PC-3 (cell line): Measurements from ENCODE around the gene THOC3. TPM values are rescaled to one million over a fixed set of nuclear protein-coding genes. Genes with fewer than 3 reads are reported as not detected.
A peak's percentile ranks its signal among the peaks of the same experiment; 100 is the strongest.
"Not testable (repeated sequence)": the region's sequence is repeated elsewhere in the genome, so short reads cannot be mapped to it uniquely, and the experiment has no call there.

ENCODE experiments used
- ATAC-seq: fragments of 200-7000 bp; cut with Tn5 transposase; 2 replicates; pipeline ENCODE4 v1.9.1; 2020; ENCODE audit warnings: mild to moderate bottlenecking, moderate library complexity
- BruUV-seq: library from RNA; stranded (reverse); fragments of 400-500 nt; replicated peaks from 2 replicates; lab custom pipeline; 2021; lab: Mats Ljungman, UMichigan
- CTCF ChIA-PET: fragments of 300-600 bp; sonication (Branson Sonifier 250); formaldehyde crosslinking; loops from one replicate; lab custom pipeline; 2022; ENCODE audit warnings: antibody characterized with exemption; lab: Charles Lee
- POLR2A ChIA-PET: fragments of 300-600 bp; sonication (Branson Sonifier 250); formaldehyde crosslinking; loops from one replicate; lab custom pipeline; 2022; ENCODE audit warnings: antibody characterized with exemption; ENCODE audit not compliant: unreplicated experiment; lab: Charles Lee
- DNase-seq: peaks from one replicate; pipeline ENCODE4 v3.0.0-alpha.2; 2015
- H2AFZ ChIP-seq: fragments of 300-600 bp; sonication (generic); 2 replicates; pipeline ENCODE4 v1.6.0; 2016; ENCODE audit warnings: antibody characterized with exemption, low read length
- H3F3A ChIP-seq: fragments of 300-600 bp; sonication (generic); one replicate; pipeline ENCODE4 v1.6.0; 2017; ENCODE audit warnings: antibody characterized with exemption, low read length, control low read depth, mild to moderate bottlenecking; ENCODE audit not compliant: unreplicated experiment
- H3K27ac ChIP-seq: fragments of 300-600 bp; sonication (generic); 2 replicates; pipeline ENCODE4 v1.5.1; 2016; ENCODE audit warnings: mild to moderate bottlenecking, low read length
- H3K27me3 ChIP-seq: fragments of 300-600 bp; sonication (generic); 2 replicates; pipeline ENCODE4 v1.6.1; 2016; ENCODE audit warnings: low read length, mixed read lengths
- H3K36me3 ChIP-seq: fragments of 300-600 bp; sonication (generic); 2 replicates; pipeline ENCODE4 v1.6.1; 2016; ENCODE audit warnings: low read depth, mixed run types, low read length, mixed read lengths
- H3K4me1 ChIP-seq: fragments of 300-600 bp; sonication (generic); 2 replicates; pipeline ENCODE4 v1.5.1; 2016; ENCODE audit warnings: low read length; ENCODE audit not compliant: insufficient read depth
- H3K4me2 ChIP-seq: fragments of 300-600 bp; sonication (generic); 2 replicates; pipeline ENCODE4 v1.6.0; 2016; ENCODE audit warnings: low read length
- H3K4me3 ChIP-seq: fragments of 300-600 bp; sonication (generic); 2 replicates; pipeline ENCODE4 v1.5.1; 2016; ENCODE audit warnings: mild to moderate bottlenecking, low read length, mixed read lengths
- H3K79me2 ChIP-seq: fragments of 300-600 bp; sonication (generic); 2 replicates; pipeline ENCODE4 v1.6.1; 2017; ENCODE audit warnings: low read length, mixed read lengths
- H3K9ac ChIP-seq: fragments of 300-600 bp; sonication (generic); 2 replicates; pipeline ENCODE4 v1.6.0; 2016; ENCODE audit warnings: mild to moderate bottlenecking, low read length
- H3K9me2 ChIP-seq: fragments of 300-600 bp; sonication (generic); replicated peaks from 2 replicates; pipeline ENCODE4 v1.6.1; 2016; ENCODE audit warnings: mixed run types, low read length, mixed read lengths
- H3K9me3 ChIP-seq: fragments of 300-600 bp; sonication (generic); 2 replicates; pipeline ENCODE4 v1.6.1; 2016; ENCODE audit warnings: low read length, mixed read lengths
- H4K20me1 ChIP-seq: fragments of 300-600 bp; sonication (generic); 2 replicates; pipeline ENCODE4 v1.6.1; 2016; ENCODE audit warnings: low read length, mixed read lengths
- EZH2 ChIP-seq: fragments of 300-600 bp; sonication (generic); IDR thresholded peaks from one replicate; pipeline ENCODE4 v1.6.1; 2017; ENCODE audit warnings: antibody characterized with exemption, mild to moderate bottlenecking, low read length; ENCODE audit not compliant: unreplicated experiment
- EZH2phosphoT487 ChIP-seq: fragments of 300-600 bp; sonication (generic); IDR thresholded peaks from 2 replicates; pipeline ENCODE4 v1.6.1; 2018; ENCODE audit warnings: mild to moderate bottlenecking, antibody characterized with exemption, low read length, borderline replicate concordance
- intact Hi-C: fragments of 100-400 bp; cut with micrococcal nuclease; formaldehyde crosslinking; loops from 2 replicates; pipeline ENCODE4 v1.9.0; 2023
- total RNA-seq: library from RNA; depleted of rRNA; stranded (reverse); fragments of >200 nt; gene quantifications from 2 replicates; pipeline ENCODE4 v1.2.3, GENCODE V29; 2014
- TF ChIP-seq, protein P1 (sequence below): fragments of 300-600 bp; sonication (generic); conservative IDR thresholded peaks from 2 replicates; pipeline ENCODE4 v1.5.1; 2017; ENCODE audit warnings: antibody characterized with exemption, low read depth, mild to moderate bottlenecking, low read length

The THOC3 gene
- total RNA-seq, 1 experiment from 2014 or later = 241 TPM

DNA sequence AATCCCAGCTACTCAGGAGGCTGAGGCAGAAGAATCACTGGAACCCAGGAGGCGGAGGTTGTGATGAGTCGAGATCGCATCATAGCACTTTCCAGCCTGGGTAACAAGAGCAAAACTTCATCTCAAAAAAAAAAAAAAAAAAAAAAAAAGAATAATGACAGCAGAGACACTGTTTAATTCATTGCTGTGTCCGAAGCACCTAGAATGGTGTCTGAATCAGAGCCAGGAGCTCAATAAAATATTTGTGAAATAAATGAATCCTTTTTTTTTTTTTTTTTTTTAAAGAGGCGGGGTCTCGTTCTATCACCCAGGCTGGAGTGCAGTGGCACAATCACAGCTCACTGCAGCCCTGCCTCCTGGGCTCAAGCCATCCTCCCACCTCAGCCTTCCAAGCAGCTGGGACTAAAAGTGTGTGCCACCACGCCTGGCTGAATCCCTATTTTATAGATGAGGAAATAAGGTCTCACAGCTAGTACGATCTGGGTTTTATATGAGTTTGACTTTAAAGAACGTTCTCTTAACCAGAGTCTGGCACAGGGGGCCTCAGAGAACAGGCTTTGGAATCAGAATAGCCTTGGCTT lies 47.8 kb downstream of the THOC3 start:
- peak; percentile 48 for ATAC-seq

DNA sequence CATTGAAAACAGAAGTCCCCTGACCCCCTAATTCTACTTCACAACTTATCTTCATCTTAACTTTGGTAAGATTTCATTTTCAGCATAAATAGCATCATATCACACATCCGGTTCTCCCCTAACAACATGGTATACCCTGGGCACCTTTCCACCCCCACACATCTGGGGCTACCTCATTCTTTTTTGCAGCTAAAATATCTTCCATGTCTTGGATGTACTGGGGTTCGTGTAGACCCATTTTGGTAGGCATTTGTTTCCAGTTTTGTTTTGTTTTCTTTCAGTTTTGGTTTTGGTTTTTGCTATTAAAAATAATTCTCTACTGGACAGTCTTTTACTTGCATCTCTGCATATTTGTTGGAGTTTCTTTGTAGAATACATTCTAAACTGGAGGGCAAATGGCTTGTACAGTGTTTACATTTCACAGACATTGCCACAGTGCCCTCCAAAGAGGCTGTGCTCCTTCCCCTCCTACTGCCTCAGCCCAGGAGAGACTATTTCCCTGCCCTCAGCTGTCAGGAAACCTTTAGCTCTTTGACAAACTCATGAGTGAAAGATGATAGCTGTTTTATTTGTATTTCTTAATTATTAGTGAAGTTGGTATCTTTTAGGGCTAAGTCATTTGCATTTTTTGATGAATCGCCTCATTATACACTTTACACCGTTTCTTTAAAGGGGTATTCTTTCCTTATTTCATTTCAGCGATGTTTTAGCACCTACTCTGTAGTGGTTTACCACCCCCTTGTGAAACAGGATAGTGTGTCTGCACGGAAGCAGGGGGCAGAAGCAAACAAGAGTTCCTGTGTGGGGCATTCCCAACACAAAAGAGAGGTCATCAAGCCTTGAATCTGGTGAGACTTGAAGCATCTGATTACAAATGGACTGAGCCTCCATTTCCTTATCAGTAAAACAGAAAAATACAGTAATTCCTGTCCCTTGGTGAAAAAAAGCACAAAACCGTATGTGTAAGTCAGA lies 52.8 kb downstream of the THOC3 start:
- H3K4me1 ChIP-seq = peaks cover 13% of the 10 kb centered on the region
- H3K9me2 ChIP-seq, H2AFZ ChIP-seq, H3K4me2 ChIP-seq, H3K9ac ChIP-seq, H3K79me2 ChIP-seq, H3K9me3 ChIP-seq, H3K27ac ChIP-seq, H3K4me3 ChIP-seq, H3F3A ChIP-seq, POLR2A ChIA-PET, intact Hi-C loops, H3K27me3 ChIP-seq, DNase-seq, H4K20me1 ChIP-seq, ATAC-seq, H3K36me3 ChIP-seq, BruUV-seq, CTCF ChIA-PET: not testable (repeated sequence)

More for the DNA sequence above, 47.8 kb downstream of the THOC3 start:
- POLR2A ChIA-PET = interaction anchor here (0.6 kb wide), 1 partner anchor 9 kb away, joined by 7 read pairs; no protein-coding TSS in a partner anchor
- Histone ChIP-seq H4K20me1 (no peaks in the 10 kb centered on the region), H2AFZ (no peak overlapping the region), H3K4me3 (no peak overlapping the region), H3K79me2 (no peaks in the 10 kb centered on the region), H3K4me2 (peak overlapping the region; percentile 17), H3K4me1 (peaks cover 38% of the 10 kb centered on the region), H3K27me3 (no peaks in the 10 kb centered on the region), H3K9ac (no peak overlapping the region), H3K9me3 (no peaks in the 10 kb centered on the region), H3F3A (no peaks in the 10 kb centered on the region), H3K36me3 (no peaks in the 10 kb centered on the region), H3K9me2 (no peaks in the 10 kb centered on the region), H3K27ac (peak overlapping the region; percentile 22)
- peak; percentile 82 for DNase-seq
- BruUV-seq = no TSS peak
- CTCF ChIA-PET = interaction anchor here (0.6 to 0.8 kb wide), 3 partner anchors 33 to 1593 kb away, joined by 3 to 6 read pairs (median 5); no protein-coding TSS in a partner anchor
- intact Hi-C loops = no loop called here
- TF ChIP-seq EZH2phosphoT487 (no peak), EZH2 (no peak)
- TF ChIP-seq, protein P1, sequence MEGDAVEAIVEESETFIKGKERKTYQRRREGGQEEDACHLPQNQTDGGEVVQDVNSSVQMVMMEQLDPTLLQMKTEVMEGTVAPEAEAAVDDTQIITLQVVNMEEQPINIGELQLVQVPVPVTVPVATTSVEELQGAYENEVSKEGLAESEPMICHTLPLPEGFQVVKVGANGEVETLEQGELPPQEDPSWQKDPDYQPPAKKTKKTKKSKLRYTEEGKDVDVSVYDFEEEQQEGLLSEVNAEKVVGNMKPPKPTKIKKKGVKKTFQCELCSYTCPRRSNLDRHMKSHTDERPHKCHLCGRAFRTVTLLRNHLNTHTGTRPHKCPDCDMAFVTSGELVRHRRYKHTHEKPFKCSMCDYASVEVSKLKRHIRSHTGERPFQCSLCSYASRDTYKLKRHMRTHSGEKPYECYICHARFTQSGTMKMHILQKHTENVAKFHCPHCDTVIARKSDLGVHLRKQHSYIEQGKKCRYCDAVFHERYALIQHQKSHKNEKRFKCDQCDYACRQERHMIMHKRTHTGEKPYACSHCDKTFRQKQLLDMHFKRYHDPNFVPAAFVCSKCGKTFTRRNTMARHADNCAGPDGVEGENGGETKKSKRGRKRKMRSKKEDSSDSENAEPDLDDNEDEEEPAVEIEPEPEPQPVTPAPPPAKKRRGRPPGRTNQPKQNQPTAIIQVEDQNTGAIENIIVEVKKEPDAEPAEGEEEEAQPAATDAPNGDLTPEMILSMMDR = no peak

DNA sequence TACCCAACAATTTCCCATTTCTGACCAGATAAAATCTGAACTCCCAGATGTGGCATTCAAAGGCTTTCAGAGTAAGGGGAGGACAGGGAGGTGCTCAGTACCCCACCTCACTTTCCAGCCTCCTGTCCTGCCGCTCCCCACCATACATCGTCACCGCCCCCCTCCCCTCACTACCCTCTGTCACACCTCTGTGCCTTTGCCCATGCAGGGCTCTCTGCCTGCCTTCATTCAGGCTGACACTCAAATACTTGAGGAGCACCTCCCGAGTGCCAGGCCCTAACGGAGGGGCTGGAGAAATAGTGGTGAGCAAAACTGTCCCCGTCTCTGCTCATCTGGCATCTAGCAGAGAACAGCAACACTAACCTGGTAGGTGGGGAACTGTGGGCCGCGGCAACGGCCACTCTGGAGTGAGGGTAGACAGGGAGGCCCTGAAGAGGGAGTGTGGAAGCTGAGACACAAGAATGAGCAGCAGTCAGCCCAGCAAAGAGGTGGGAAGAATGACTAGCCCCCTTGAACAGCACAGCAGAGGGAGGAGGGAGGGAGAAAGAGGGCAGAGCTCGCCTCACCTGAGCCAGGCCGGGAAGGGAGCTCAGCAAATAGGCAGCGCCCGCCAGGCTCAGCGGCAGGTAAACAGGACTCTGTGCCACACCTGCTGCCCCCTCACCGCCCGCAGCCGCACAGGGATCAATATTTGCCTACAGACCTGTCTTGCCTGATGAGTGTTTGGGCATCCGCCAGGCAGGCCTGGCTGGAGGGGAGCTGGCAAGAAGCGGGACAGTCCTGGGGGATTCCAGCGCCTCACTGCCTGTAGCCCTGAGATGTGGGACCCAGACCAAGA lies 54.1 kb downstream of the THOC3 start:
- not testable (repeated sequence) for DNase-seq, BruUV-seq

DNA sequence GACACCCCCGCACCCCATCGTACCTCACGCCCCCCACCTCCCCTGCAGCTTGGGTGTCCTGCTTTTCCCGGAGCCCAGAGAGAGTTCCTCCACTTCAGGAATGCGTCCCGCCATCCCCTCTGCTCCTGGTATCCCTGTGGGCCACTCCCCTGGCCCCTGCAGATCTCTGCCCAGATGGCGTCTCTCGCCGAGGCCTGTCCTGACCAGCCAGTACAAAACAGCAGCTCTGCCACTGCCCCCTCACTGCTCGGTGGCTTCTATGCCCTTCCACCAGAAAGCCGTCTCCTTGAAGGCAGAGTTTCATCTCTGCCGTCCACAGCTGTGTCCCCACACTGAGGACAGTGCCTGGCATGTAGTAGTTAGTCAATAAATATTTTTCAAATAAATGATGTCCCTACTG lies 58.0 kb downstream of the THOC3 start:
- H3K4me1 ChIP-seq, DNase-seq, H3K9ac ChIP-seq, ATAC-seq, H3K9me2 ChIP-seq, H3K9me3 ChIP-seq, H3F3A ChIP-seq, H3K79me2 ChIP-seq, H3K27ac ChIP-seq, H3K36me3 ChIP-seq, H3K4me2 ChIP-seq, POLR2A ChIA-PET, H4K20me1 ChIP-seq, H2AFZ ChIP-seq, H3K27me3 ChIP-seq, intact Hi-C loops, CTCF ChIA-PET, H3K4me3 ChIP-seq, BruUV-seq: not testable (repeated sequence)

More for the DNA sequence above, 54.1 kb downstream of the THOC3 start:
- POLR2A ChIA-PET, H3K36me3 ChIP-seq, H3K9me2 ChIP-seq, H3K4me3 ChIP-seq, H3K9me3 ChIP-seq, CTCF ChIA-PET, H3K27me3 ChIP-seq, H3K9ac ChIP-seq, H2AFZ ChIP-seq, H4K20me1 ChIP-seq, H3K27ac ChIP-seq, H3K79me2 ChIP-seq, H3K4me1 ChIP-seq, H3F3A ChIP-seq, intact Hi-C loops: not testable (repeated sequence)
- ATAC-seq = peak; percentile 78
- H3K4me2 ChIP-seq = peak overlapping the region; percentile 51; the same call in 1 of the 2 replicates
